GM12891 (cell line): ENCODE data around the gene TGOLN2.

ENCODE experiments used
- POLR2A ChIP-seq: IDR thresholded peaks from 2 replicates; pipeline ENCODE4 v1.6.1; 2011; ENCODE audit warnings: low read depth, low read length, control low read depth
- POU2F2 ChIP-seq: IDR thresholded peaks from 2 replicates; pipeline ENCODE4 v1.6.1; 2011; ENCODE audit warnings: low read depth, mild to moderate bottlenecking, control low read depth, low read length, moderate library complexity

DNA sequence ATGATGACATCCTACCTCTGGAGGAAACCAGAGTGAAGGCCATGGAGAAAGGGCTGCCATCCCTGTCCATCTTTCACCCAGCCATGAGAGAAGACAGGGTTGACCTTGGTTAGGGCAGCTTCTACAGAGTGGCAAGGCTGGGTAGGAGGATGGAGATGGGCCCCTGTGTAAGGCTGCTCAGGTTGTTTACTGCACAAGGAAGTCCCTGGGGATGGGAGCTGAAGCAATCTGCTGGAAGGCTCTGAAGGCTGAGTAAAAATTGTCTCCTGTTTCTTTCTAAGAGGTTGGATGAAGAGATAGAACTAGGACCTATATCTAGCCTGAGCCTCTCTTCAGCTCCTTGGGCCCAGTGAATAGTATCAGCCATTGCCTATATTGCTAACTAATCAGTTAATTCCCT lies 41.1 kb upstream of the TGOLN2 start:
- TF ChIP-seq POLR2A (no peak), POU2F2 (no peak)
